HL-60 (cell line): Measurements from ENCODE around the gene HOXB13.
A peak's percentile ranks its signal among the peaks of the same experiment; 100 is the strongest.

Experiments
- DNase-seq, 2 experiments: peaks; one replicate each; pipeline ENCODE4 v3.0.0-alpha.2; 2010 to 2020; ENCODE audit warnings: low read depth in 1 of 2, low spot score in 1 of 2
- H3K27ac ChIP-seq: fragments of 250-450 bp; sonication (Bioruptor Pico); replicated peaks from 2 replicates; pipeline ENCODE4 v1.5.1; 2020; ENCODE audit warnings: mild to moderate bottlenecking, moderate library complexity
- H3K27me3 ChIP-seq: fragments of 250-450 bp; sonication (Bioruptor Pico); 2 replicates; pipeline ENCODE4 v1.5.1; 2021; ENCODE audit warnings: mild to moderate bottlenecking, moderate library complexity; ENCODE audit not compliant: insufficient read depth, poor library complexity, severe bottlenecking
- H3K4me3 ChIP-seq: replicated peaks from 2 replicates; pipeline ENCODE4 v1.5.1; 2011; ENCODE audit warnings: mild to moderate bottlenecking, control low read depth, low read length; ENCODE audit not compliant: insufficient read depth
- GABPA ChIP-seq: IDR thresholded peaks from 2 replicates; pipeline ENCODE4 v1.6.1; 2012; ENCODE audit warnings: low read depth
- POLR2AphosphoS5 ChIP-seq: IDR thresholded peaks from 2 replicates; pipeline ENCODE4 v1.6.1; 2012; ENCODE audit warnings: low read depth
- SPI1 ChIP-seq: IDR thresholded peaks from 2 replicates; pipeline ENCODE4 v1.6.1; 2012; ENCODE audit warnings: low read depth, mild to moderate bottlenecking, borderline replicate concordance
- TF ChIP-seq, protein P1 (sequence below): IDR thresholded peaks from 2 replicates; pipeline ENCODE4 v1.6.1; 2012; ENCODE audit warnings: low read depth; ENCODE audit not compliant: insufficient replicate concordance
- TF ChIP-seq, protein P2 (sequence below): IDR thresholded peaks from one replicate; pipeline ENCODE4 v1.5.1; 2011; ENCODE audit warnings: low read length, control low read depth, inconsistent platforms; ENCODE audit not compliant: insufficient read depth

HOXB13 gene

DNA sequence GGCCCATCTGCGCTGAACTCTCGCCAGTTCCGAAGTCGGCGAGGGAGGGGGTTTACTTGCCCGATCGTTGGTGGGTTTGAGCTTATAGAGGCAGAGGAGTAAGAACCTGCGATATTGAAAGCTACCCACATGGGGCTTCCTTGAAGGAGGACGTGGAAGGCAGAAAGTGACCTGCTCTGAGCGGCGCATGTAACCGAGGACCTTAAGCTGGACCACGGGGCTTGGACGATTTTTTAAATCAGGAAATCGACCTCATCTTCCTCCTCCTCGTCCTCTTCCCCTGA, 3.6 kb downstream of the HOXB13 start:
- Histone ChIP-seq H3K4me3 (no peak overlapping the region), H3K27ac (no peak overlapping the region), H3K27me3 (peaks cover 96% of the 10 kb centered on the region)
- DNase-seq = no peak
- TF ChIP-seq GABPA (no peak), SPI1 (no peak), POLR2AphosphoS5 (no peak)
- TF ChIP-seq, protein P1, sequence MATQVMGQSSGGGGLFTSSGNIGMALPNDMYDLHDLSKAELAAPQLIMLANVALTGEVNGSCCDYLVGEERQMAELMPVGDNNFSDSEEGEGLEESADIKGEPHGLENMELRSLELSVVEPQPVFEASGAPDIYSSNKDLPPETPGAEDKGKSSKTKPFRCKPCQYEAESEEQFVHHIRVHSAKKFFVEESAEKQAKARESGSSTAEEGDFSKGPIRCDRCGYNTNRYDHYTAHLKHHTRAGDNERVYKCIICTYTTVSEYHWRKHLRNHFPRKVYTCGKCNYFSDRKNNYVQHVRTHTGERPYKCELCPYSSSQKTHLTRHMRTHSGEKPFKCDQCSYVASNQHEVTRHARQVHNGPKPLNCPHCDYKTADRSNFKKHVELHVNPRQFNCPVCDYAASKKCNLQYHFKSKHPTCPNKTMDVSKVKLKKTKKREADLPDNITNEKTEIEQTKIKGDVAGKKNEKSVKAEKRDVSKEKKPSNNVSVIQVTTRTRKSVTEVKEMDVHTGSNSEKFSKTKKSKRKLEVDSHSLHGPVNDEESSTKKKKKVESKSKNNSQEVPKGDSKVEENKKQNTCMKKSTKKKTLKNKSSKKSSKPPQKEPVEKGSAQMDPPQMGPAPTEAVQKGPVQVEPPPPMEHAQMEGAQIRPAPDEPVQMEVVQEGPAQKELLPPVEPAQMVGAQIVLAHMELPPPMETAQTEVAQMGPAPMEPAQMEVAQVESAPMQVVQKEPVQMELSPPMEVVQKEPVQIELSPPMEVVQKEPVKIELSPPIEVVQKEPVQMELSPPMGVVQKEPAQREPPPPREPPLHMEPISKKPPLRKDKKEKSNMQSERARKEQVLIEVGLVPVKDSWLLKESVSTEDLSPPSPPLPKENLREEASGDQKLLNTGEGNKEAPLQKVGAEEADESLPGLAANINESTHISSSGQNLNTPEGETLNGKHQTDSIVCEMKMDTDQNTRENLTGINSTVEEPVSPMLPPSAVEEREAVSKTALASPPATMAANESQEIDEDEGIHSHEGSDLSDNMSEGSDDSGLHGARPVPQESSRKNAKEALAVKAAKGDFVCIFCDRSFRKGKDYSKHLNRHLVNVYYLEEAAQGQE = no peak
- TF ChIP-seq, protein P2, sequence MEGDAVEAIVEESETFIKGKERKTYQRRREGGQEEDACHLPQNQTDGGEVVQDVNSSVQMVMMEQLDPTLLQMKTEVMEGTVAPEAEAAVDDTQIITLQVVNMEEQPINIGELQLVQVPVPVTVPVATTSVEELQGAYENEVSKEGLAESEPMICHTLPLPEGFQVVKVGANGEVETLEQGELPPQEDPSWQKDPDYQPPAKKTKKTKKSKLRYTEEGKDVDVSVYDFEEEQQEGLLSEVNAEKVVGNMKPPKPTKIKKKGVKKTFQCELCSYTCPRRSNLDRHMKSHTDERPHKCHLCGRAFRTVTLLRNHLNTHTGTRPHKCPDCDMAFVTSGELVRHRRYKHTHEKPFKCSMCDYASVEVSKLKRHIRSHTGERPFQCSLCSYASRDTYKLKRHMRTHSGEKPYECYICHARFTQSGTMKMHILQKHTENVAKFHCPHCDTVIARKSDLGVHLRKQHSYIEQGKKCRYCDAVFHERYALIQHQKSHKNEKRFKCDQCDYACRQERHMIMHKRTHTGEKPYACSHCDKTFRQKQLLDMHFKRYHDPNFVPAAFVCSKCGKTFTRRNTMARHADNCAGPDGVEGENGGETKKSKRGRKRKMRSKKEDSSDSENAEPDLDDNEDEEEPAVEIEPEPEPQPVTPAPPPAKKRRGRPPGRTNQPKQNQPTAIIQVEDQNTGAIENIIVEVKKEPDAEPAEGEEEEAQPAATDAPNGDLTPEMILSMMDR = no peak

DNA sequence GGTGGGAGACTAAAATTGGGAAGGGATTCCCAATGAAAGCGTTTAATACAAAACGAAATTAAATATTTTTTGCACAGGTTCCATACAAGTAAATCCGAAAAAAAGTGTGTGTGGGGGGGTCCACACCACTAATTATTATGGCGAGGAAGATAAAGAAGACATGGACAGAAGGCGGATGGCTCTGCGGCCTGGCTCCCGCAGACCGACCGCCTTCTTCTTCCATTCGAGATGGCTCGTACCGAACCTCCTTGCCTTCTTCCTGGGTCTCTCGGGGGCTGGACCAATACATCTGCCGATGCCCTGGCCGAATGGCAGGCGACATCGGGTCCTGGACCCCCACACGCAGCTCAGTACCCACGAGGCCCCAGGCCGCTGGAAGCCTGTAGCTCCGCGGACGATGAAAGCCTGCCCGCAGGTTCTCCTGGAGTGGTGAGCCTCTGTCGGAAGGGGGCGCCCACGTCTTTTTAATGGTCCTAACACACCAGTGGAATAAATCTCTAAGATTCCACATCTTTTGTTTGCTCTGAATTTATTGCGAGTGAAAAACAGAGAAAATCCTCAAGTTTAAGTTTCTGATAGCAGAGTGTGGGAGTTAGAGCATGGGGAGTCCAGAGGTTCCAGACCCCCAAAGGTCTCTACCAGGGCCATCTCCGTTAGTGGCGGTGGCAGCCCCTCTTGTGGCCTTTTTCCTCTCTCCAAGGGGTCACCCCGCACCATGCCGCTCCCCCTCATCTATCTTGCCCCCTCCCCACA, 4.1 kb downstream of the HOXB13 start:
- peaks cover 96% of the 10 kb centered on the region for H3K27me3 ChIP-seq

DNA sequence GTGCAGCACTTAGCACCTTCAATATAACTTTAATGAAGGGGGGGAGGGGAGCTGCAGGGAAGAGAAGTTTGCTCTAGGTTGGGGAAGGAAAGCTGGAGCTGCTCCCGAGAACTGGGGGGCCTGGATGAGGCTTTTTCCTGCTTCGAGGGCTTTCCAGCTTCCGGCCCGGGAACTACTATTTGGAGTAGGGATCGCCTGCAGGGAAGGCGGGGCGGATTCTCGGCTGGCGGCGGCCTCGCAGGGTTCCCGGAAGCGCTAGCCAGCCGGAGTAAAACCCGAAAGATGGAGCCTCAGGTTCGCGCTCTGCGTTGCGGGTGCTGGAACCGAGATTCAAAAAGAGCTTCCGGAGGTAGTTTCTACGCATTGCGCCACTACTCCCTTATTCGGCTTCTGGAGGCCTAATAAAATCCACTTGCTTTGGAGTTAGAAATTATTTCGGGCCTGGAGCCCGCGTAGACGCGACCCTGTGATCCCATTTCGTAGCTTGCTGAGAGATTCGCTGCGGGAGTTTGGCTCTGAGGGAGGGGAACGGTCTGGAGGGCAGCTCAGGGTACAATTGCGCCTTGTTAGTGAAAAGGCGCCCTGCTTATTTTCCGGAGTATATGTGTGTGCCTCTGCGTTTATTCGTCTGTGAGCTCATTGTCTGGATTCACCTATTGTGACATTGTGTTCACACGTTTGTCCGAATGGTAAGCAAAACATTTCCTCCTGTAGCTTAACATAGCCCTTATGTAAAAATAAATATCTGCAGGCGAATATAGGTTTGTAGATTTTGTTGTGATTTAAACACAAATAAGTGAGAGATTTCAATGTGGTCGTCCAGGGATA, 4.9 kb downstream of the HOXB13 start:
- Histone ChIP-seq H3K27ac (no peak overlapping the region), H3K27me3 (peaks cover 95% of the 10 kb centered on the region), H3K4me3 (peak overlapping the region; percentile 28)
- TF ChIP-seq, protein P2 = no peak
- TF ChIP-seq SPI1 (no peak), POLR2AphosphoS5 (no peak), GABPA (no peak)
- TF ChIP-seq, protein P1 = no peak
- DNase-seq = no peak

More for the DNA sequence above, 4.1 kb downstream of the HOXB13 start:
- Histone ChIP-seq H3K4me3 (no peak overlapping the region), H3K27ac (no peak overlapping the region)
- peak; percentile 26 to 76 for DNase-seq
- TF ChIP-seq, protein P2 = peak; percentile 39
- TF ChIP-seq, protein P1 = no peak
